22Rv1 (cell line): Measurements from ENCODE around the gene PLD4.

Source experiments
- CTCF ChIP-seq: fragments of 450-650 bp; IDR thresholded peaks from 2 replicates; pipeline ENCODE4 v1.5.1; 2017; ENCODE audit warnings: mild to moderate bottlenecking
- ZFX ChIP-seq: fragments of 450-650 bp; IDR thresholded peaks from 2 replicates; pipeline ENCODE4 v1.6.1; 2017; ENCODE audit warnings: antibody characterized with exemption, borderline replicate concordance

- TF ChIP-seq CTCF, result no peak
- TF ChIP-seq ZFX, result no peak
Measured at GRCh38 chr14:104885973-104886689, 38.5 kb upstream of the PLD4 start.
